PC-3 (cell line): ENCODE data around the gene PLAGL1.

ENCODE experiments used
- EZH2 ChIP-seq: fragments of 300-600 bp; sonication (generic); IDR thresholded peaks from one replicate; pipeline ENCODE4 v1.6.1; 2017; ENCODE audit warnings: antibody characterized with exemption, mild to moderate bottlenecking, low read length; ENCODE audit not compliant: unreplicated experiment
- EZH2phosphoT487 ChIP-seq: fragments of 300-600 bp; sonication (generic); IDR thresholded peaks from 2 replicates; pipeline ENCODE4 v1.6.1; 2018; ENCODE audit warnings: mild to moderate bottlenecking, antibody characterized with exemption, low read length, borderline replicate concordance
- TF ChIP-seq, protein P1 (sequence below): fragments of 300-600 bp; sonication (generic); conservative IDR thresholded peaks from 2 replicates; pipeline ENCODE4 v1.5.1; 2017; ENCODE audit warnings: antibody characterized with exemption, low read depth, mild to moderate bottlenecking, low read length

GRCh38 chr6:143900358-143900757, 107.7 kb downstream of the PLAGL1 start:
- TF ChIP-seq, protein P1, sequence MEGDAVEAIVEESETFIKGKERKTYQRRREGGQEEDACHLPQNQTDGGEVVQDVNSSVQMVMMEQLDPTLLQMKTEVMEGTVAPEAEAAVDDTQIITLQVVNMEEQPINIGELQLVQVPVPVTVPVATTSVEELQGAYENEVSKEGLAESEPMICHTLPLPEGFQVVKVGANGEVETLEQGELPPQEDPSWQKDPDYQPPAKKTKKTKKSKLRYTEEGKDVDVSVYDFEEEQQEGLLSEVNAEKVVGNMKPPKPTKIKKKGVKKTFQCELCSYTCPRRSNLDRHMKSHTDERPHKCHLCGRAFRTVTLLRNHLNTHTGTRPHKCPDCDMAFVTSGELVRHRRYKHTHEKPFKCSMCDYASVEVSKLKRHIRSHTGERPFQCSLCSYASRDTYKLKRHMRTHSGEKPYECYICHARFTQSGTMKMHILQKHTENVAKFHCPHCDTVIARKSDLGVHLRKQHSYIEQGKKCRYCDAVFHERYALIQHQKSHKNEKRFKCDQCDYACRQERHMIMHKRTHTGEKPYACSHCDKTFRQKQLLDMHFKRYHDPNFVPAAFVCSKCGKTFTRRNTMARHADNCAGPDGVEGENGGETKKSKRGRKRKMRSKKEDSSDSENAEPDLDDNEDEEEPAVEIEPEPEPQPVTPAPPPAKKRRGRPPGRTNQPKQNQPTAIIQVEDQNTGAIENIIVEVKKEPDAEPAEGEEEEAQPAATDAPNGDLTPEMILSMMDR = no peak
- no peak for TF ChIP-seq EZH2
- TF ChIP-seq EZH2phosphoT487 = no peak
